ENCODE measurements around the gene CKS1B. TPM values are rescaled to one million over a fixed set of nuclear protein-coding genes. Genes with fewer than 3 reads are reported as not detected.

The CKS1B gene

Small RNA genes within 50 kb of the gene (small RNA-seq; reads per million reads assigned to genes)
- not detected for gene MIR4258 (ENCODE audit: low read depth)
- gene RF00017 (ENCODE audit: low read depth): not detected
